ENCODE results near the gene UBE2F. TPM values are rescaled to one million over a fixed set of nuclear protein-coding genes. Genes with fewer than 3 reads are reported as not detected.

Gene UBE2F
- polyA plus RNA-seq, 2 of the 4 experiments (the other 2 are of a cell fraction) = 49.7 to 81.1 TPM

DNA sequence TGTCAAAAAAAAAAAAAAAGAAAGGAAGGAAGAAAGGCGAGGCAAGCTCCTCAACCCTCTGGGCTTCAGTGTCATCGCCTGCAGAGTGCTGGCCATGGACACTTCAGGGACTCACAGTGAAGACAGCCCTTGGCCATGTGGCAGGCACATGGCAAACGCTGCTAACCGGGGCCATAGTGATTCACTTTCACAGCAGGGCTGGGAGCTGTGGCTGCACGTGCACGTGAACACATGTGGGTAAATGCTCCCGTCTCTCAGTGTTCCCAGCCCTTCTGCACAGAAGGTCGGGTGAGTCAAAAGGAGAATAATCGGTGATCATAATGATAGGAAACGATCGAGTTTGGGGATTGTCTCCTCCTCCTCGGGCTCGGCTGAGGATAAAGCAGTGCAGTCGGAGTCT lies 46.1 kb upstream of the UBE2F start:
- POLR2A ChIA-PET = no interaction called here
- TF ChIP-seq FOSB (CRISPR knock-in tag; IDR thresholded peaks at IDR 0.05) (no peak), JUNB (IDR thresholded peaks at IDR 0.05) (no peak), NFE2L2 (conservative IDR thresholded peaks at IDR 0.05; ENCODE audit: low read length) (no peak), E2F6 (IDR thresholded peaks at IDR 0.05; ENCODE audit: borderline replicate concordance, low read depth) (no peak), CHD4 (IDR thresholded peaks at IDR 0.05; ENCODE audit: borderline replicate concordance) (no peak), ZNF302 (CRISPR knock-in tag; IDR thresholded peaks at IDR 0.05) (no peak), ZSCAN20 (CRISPR knock-in tag; IDR thresholded peaks at IDR 0.05) (no peak), EHF (CRISPR knock-in tag; IDR thresholded peaks at IDR 0.05) (no peak), ESRRA (IDR thresholded peaks at IDR 0.05; ENCODE audit: borderline replicate concordance, low read length) (no peak), RCOR1 (IDR thresholded peaks at IDR 0.05; ENCODE audit: low read depth, low read length) (no peak), BHLHE40 (IDR thresholded peaks at IDR 0.05; ENCODE audit: low read depth, low read length) (no peak), TFCP2L1 (CRISPR knock-in tag; IDR thresholded peaks at IDR 0.05) (no peak), MAX (IDR thresholded peaks at IDR 0.05) (no peak), MYC (IDR thresholded peaks at IDR 0.05; ENCODE audit: borderline replicate concordance, low read length) (no peak)
- TF ChIP-seq, protein P1, sequence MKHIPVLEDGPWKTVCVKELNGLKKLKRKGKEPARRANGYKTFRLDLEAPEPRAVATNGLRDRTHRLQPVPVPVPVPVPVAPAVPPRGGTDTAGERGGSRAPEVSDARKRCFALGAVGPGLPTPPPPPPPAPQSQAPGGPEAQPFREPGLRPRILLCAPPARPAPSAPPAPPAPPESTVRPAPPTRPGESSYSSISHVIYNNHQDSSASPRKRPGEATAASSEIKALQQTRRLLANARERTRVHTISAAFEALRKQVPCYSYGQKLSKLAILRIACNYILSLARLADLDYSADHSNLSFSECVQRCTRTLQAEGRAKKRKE (CRISPR knock-in tag; IDR thresholded peaks at IDR 0.05; ENCODE audit: low read depth) = no peak
- TF ChIP-seq, protein P2, sequence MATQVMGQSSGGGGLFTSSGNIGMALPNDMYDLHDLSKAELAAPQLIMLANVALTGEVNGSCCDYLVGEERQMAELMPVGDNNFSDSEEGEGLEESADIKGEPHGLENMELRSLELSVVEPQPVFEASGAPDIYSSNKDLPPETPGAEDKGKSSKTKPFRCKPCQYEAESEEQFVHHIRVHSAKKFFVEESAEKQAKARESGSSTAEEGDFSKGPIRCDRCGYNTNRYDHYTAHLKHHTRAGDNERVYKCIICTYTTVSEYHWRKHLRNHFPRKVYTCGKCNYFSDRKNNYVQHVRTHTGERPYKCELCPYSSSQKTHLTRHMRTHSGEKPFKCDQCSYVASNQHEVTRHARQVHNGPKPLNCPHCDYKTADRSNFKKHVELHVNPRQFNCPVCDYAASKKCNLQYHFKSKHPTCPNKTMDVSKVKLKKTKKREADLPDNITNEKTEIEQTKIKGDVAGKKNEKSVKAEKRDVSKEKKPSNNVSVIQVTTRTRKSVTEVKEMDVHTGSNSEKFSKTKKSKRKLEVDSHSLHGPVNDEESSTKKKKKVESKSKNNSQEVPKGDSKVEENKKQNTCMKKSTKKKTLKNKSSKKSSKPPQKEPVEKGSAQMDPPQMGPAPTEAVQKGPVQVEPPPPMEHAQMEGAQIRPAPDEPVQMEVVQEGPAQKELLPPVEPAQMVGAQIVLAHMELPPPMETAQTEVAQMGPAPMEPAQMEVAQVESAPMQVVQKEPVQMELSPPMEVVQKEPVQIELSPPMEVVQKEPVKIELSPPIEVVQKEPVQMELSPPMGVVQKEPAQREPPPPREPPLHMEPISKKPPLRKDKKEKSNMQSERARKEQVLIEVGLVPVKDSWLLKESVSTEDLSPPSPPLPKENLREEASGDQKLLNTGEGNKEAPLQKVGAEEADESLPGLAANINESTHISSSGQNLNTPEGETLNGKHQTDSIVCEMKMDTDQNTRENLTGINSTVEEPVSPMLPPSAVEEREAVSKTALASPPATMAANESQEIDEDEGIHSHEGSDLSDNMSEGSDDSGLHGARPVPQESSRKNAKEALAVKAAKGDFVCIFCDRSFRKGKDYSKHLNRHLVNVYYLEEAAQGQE (IDR thresholded peaks at IDR 0.05) = no peak
- Histone ChIP-seq H3K4me2 (no peak overlapping the region), H3K4me3 (no peak overlapping the region), H3K4me1 (peaks cover 5% of the 10 kb centered on the region; the same call in 1 of the 3 replicates), H3K9me3 (no peaks in the 10 kb centered on the region), H3K27ac (no peak overlapping the region)
- 63% methylated on average over 14 of the region's 14 CpGs for WGBS (ENCODE audit: missing lambda C conversion rate)
- DNase-seq (ENCODE audit: low read depth in 1 of 2, low spot score in 1 of 2) = no peak
- ATAC-seq = no peak
- no peak for FAIRE-seq
- CTCF ChIA-PET = interaction anchor here (0.7 to 1.2 kb wide), 2 partner anchors 31 to 49 kb away, joined by 3 to 5 read pairs; no protein-coding TSS in a partner anchor

DNA sequence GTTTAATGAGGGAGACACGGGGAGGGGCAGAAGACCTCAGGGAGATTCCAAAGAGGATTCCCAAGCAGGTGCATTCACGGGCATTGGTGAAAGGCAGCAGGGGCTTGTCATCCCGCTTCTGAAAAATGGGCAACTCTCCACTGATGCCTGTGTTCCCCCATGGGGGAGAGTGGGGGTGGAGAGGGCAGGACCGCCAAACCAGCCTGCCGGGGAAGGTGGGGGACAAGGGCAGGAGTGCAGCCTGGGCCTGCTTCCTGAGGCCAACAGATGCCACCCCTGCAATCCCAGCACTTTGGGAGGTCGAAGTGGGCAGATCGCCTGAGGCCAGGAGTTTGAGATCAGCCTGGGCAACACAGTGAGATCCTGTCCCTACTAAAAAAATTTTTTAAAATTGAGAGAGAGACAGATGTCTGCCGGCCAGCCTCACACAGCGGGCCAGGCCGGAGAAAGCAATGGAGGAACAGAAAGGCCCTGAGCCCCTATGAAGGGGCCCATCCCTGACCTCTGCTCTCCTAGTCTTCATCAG lies 44.8 kb upstream of the UBE2F start:
- H3K9me3 ChIP-seq = no peaks in the 10 kb centered on the region
- H3K27ac ChIP-seq = no peak overlapping the region
- ChIA-PET POLR2A (no interaction called here), CTCF (interaction anchor here (1.7 to 2.5 kb wide), 3 partner anchors 9 to 70 kb away, joined by 5 to 18 read pairs (median 10); no protein-coding TSS in a partner anchor)
- ATAC-seq (no peak), DNase-seq (ENCODE audit: low read depth in 1 of 2, low spot score in 1 of 2) (no peak), FAIRE-seq (no peak)
- 90% methylated on average over 10 of the region's 10 CpGs for WGBS (ENCODE audit: missing lambda C conversion rate)
- TF ChIP-seq MAZ (IDR thresholded peaks at IDR 0.05; ENCODE audit: borderline replicate concordance, low read depth, low read length) (no peak), PHF8 (IDR thresholded peaks at IDR 0.05; ENCODE audit: borderline replicate concordance, low read depth) (no peak), NFE2L2 (conservative IDR thresholded peaks at IDR 0.05; ENCODE audit: low read length) (no peak), CBX2 (IDR thresholded peaks at IDR 0.05; ENCODE audit: borderline replicate concordance, low read depth) (no peak), HOXB5 (CRISPR knock-in tag; IDR thresholded peaks at IDR 0.05) (no peak), HDAC2 (IDR thresholded peaks at IDR 0.05) (no peak), FOSB (CRISPR knock-in tag; IDR thresholded peaks at IDR 0.05) (no peak)
- TF ChIP-seq, protein P1 (CRISPR knock-in tag; IDR thresholded peaks at IDR 0.05; ENCODE audit: low read depth) = no peak
- H3K4me3 ChIP-seq = no peak overlapping the region
- no peak overlapping the region for H3K4me2 ChIP-seq
- peaks cover 5% of the 10 kb centered on the region; the same call in 1 of the 3 replicates for H3K4me1 ChIP-seq

Measured in A549 (cell line).